Small intestine (tissue), 7 donors: Measurements from ENCODE around the gene COL6A1. TPM values are rescaled to one million over a fixed set of nuclear protein-coding genes. Genes with fewer than 3 reads are reported as not detected.
"Not testable (repeated sequence)": the region's sequence is repeated elsewhere in the genome, so short reads cannot be mapped to it uniquely, and the experiment has no call there.

Source experiments
- DNase-seq, 2 donors: peaks; one replicate each; pipeline versions ENCODE4 v3.0.0 to v3.0.0-alpha.2; 2013
- FAIRE-seq: peaks from 2 replicates; lab custom pipeline; 2012; peaks lifted over from hg19 to GRCh38; lab: Jason Lieb, UNC
- H3K27ac ChIP-seq, 3 donors: one replicate each; pipeline ENCODE4 v1.5.1; 2013; ENCODE audit warnings: low read length in 2 of 3, mild to moderate bottlenecking in 2 of 3, control low read depth in 1 of 3, inconsistent platforms in 1 of 3, low read depth in 1 of 3, moderate library complexity in 1 of 3
- H3K27me3 ChIP-seq, 3 donors: one replicate each; pipeline ENCODE4 v1.6.1; 2013; ENCODE audit warnings: low read length in 3 of 3, inconsistent platforms in 1 of 3; ENCODE audit not compliant: control insufficient read depth in 3 of 3, insufficient read depth in 3 of 3
- H3K36me3 ChIP-seq, 3 donors: one replicate each; pipeline ENCODE4 v1.6.1; 2013; ENCODE audit warnings: low read length in 3 of 3, inconsistent platforms in 1 of 3, low read depth in 1 of 3, mild to moderate bottlenecking in 1 of 3, moderate library complexity in 1 of 3; ENCODE audit not compliant: control insufficient read depth in 3 of 3, insufficient read depth in 2 of 3
- H3K4me1 ChIP-seq, 3 donors: one replicate each; pipeline ENCODE4 v1.6.1; 2013; ENCODE audit warnings: low read length in 2 of 3, inconsistent platforms in 1 of 3, low read depth in 1 of 3, mild to moderate bottlenecking in 1 of 3, moderate library complexity in 1 of 3; ENCODE audit not compliant: control insufficient read depth in 3 of 3, insufficient read depth in 2 of 3
- H3K4me3 ChIP-seq, 3 donors: one replicate each; pipeline ENCODE4 v1.5.1; 2013; ENCODE audit warnings: low read length in 3 of 3, control low read depth in 1 of 3, inconsistent platforms in 1 of 3, low read depth in 1 of 3, mild to moderate bottlenecking in 1 of 3, moderate library complexity in 1 of 3
- H3K9me3 ChIP-seq, 2 donors: one replicate each; pipeline ENCODE4 v1.6.1; 2013; ENCODE audit warnings: low read depth in 1 of 2, low read length in 1 of 2; ENCODE audit not compliant: control insufficient read depth in 2 of 2, insufficient read depth in 1 of 2
- WGBS, 3 donors: extraction: QIAGEN DNeasy Blood & Tissue Kit; methylation state at CpG; one replicate each; pipeline ENCODE4 v1.1.7; 2013; 5-methylcytosine and 5-hydroxymethylcytosine counted together
- polyA plus RNA-seq, 4 donors: library from polyadenylated mRNA; stranded (reverse) in 3 of 4; unstranded in 1 of 4; fragments of 200-250 nt in 3 of 4; fragments of 120-200 nt in 1 of 4; gene quantifications; one replicate each; pipeline versions ENCODE4 v1.2.1 to v1.2.3, GENCODE V29; 2013
- donor health status: healthy with polysubstance abuse.
- donor health status: control.
- donor health status: control.
- donor health status: Bipolar disorder and iron deficiency.
- donor health status: healthy.

Gene COL6A1
- polyA plus RNA-seq, 4 donors = 6.0 to 475 (median 47.7) TPM

- H3K27me3 ChIP-seq = no peaks in the 10 kb centered on the region
- no peak for DNase-seq
These were observed 32.9 kb upstream of the COL6A1 start for GRCh38 chr21:45948576-45949141.

DNA sequence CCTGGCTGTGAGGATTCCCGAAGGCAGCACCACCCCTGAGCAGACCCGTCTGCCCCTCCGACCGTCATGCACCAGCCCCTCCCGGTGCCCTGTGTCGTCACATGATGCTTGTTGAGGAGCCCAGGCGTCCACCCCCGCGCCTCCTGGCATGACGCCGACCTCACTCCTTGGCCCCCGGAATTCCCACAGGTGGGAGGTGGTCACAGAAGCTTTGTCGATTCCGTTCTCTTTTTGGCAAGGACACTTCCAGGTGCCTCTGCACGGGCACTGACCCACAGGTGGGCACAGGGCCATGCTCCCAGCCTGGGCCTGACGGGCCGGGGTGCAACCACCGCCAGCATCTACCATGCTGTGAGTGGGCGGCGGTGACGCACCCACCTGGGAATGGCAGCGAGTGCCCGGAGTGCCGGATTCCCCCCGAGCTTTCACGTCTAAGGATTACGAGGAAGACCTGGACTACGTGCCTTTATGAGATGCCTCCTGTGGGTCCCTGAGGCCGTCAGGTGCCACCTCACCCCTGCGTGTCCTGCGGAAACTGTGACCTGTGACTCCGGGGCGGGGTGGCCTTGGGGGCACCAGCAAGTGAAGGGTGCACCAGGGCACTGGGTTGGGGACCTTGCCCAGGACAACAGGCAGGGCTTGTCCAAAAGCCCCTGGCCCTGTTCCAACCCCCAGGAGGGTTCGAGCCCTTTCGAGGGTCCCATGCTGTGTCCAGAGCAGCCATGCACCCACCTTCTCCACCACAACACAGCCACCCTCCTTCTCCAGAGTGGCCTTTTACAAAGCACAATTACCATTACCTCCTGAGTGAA is 31.4 kb upstream of the COL6A1 start:
- WGBS, 3 donors = 82 to 85% (median 85%) methylated on average over 34 to 35 of the region's 35 CpGs
- Histone ChIP-seq H3K4me3 (no peak overlapping the region), H3K4me1 (no peaks in the 10 kb centered on the region), H3K27me3 (no peaks in the 10 kb centered on the region), H3K27ac (no peak overlapping the region), H3K9me3 (no peaks in the 10 kb centered on the region), H3K36me3 (no peaks in the 10 kb centered on the region)
- DNase-seq (no peak), FAIRE-seq (no peak)

More at GRCh38 chr21:45948576-45949141, 32.9 kb upstream of the COL6A1 start:
- 55 to 68% (median 65%) methylated on average over 28 to 29 of the region's 29 CpGs for WGBS, 3 donors
- FAIRE-seq = no peak
- Histone ChIP-seq H3K36me3 (no peaks in the 10 kb centered on the region), H3K4me3 (no peak overlapping the region), H3K9me3 (no peaks in the 10 kb centered on the region), H3K27ac (no peak overlapping the region), H3K4me1 (no peaks in the 10 kb centered on the region)

- 33 to 43% (median 36%) methylated on average over 19 to 21 of the region's 21 CpGs for WGBS, 3 donors
- no peaks in the 10 kb centered on the region for H3K9me3 ChIP-seq
- no peak overlapping the region for H3K27ac ChIP-seq
- DNase-seq (peak in 1 of 2 donors; percentile 27), FAIRE-seq (no peak)
- H3K36me3 ChIP-seq = no peaks in the 10 kb centered on the region
- no peak overlapping the region for H3K4me3 ChIP-seq
- no peaks in the 10 kb centered on the region for H3K27me3 ChIP-seq
- H3K4me1 ChIP-seq = no peaks in the 10 kb centered on the region
These were observed 30.6 kb upstream of the COL6A1 start for GRCh38 chr21:45950740-45951515.

- Histone ChIP-seq H3K36me3 (no peaks in the 10 kb centered on the region), H3K4me1 (no peaks in the 10 kb centered on the region), H3K4me3 (no peak overlapping the region), H3K27ac (no peak overlapping the region), H3K9me3 (peaks cover 0 to 3% of the 10 kb centered on the region in 2 donors), H3K27me3 (no peaks in the 10 kb centered on the region)
- no peak for DNase-seq
- WGBS, 3 donors = 69 to 77% (median 70%) methylated on average over 14 to 15 of the region's 15 CpGs
- FAIRE-seq = no peak
These were observed 29.9 kb upstream of the COL6A1 start for GRCh38 chr21:45951676-45952075.

GRCh38 chr21:45952527-45952926 is 29.0 kb upstream of the COL6A1 start:
- not testable (repeated sequence) for H3K4me3 ChIP-seq, FAIRE-seq, DNase-seq, H3K9me3 ChIP-seq, H3K36me3 ChIP-seq, H3K27me3 ChIP-seq, H3K27ac ChIP-seq, H3K4me1 ChIP-seq
- WGBS, 3 donors = 72 to 83% (median 81%) methylated on average over 10 of the region's 10 CpGs

DNA sequence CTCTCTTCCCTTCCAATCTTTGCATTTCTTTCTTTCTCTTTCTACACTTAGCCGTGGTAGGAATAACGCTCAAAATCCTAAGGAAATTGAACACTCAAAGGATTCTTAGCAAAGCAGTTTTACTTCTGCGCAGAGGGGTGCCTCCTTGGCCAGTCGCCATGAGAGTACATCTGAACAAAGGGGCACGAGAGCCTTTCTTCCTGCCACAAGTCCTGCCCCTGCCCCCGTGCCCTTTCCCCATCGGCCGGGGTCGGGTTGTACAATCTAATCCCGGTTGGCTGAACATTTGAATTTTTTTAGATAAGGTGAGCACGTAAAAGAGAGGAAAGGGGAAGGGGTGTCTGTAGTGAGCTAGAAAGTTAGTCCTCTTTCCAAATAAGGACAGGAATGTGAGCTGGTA is 28.6 kb upstream of the COL6A1 start:
- Histone ChIP-seq H3K4me1 (no peaks in the 10 kb centered on the region), H3K9me3 (peaks cover 0 to 4% of the 10 kb centered on the region in 2 donors), H3K27ac (no peak overlapping the region), H3K36me3 (no peaks in the 10 kb centered on the region), H3K4me3 (no peak overlapping the region), H3K27me3 (peaks cover 0 to 2% (median 0%) of the 10 kb centered on the region in 3 donors)
- no peak for FAIRE-seq
- no peak for DNase-seq
- 59 to 63% (median 62%) methylated on average over 11 of the region's 11 CpGs for WGBS, 3 donors

- peaks cover 0 to 2% (median 0%) of the 10 kb centered on the region in 3 donors for H3K27me3 ChIP-seq
- peak overlapping the region in 1 of 3 donors; percentile 17 for H3K27ac ChIP-seq
- H3K9me3 ChIP-seq = peaks cover 0 to 4% of the 10 kb centered on the region in 2 donors
- H3K36me3 ChIP-seq = no peaks in the 10 kb centered on the region
- H3K4me3 ChIP-seq = no peak overlapping the region
- H3K4me1 ChIP-seq = peaks cover 0 to 2% (median 0%) of the 10 kb centered on the region in 3 donors
- no peak for FAIRE-seq
- WGBS, 3 donors = 46 to 49% (median 46%) methylated on average over 12 of the region's 12 CpGs
- no peak for DNase-seq
These were observed 27.3 kb upstream of the COL6A1 start for GRCh38 chr21:45954261-45954660.

DNA sequence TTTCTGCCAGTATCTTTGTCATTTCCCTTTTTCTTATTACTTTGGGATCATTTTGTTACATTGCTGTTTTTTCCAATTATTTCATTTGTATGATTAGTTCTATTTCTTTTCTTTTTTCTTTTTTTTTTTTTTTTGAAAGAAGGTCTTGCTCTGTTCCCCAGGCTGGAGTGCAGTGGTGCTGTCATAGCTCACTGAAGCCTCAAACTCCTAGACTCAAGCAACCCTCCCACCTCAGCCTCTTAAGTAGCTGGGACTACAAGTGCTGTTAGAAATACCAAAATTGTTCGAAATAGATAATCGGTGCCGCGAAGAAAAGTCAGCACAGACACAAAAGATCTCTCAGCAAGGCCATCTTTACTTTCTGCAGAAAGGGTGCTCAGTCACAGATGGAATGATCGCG is 26.6 kb upstream of the COL6A1 start:
- no peak for FAIRE-seq
- DNase-seq = no peak
- peaks cover 0 to 2% (median 0%) of the 10 kb centered on the region in 3 donors for H3K4me1 ChIP-seq
- H3K36me3 ChIP-seq = no peaks in the 10 kb centered on the region
- peaks cover 0 to 2% (median 0%) of the 10 kb centered on the region in 3 donors for H3K27me3 ChIP-seq
- peaks cover 0 to 4% of the 10 kb centered on the region in 2 donors for H3K9me3 ChIP-seq
- H3K27ac ChIP-seq = no peak overlapping the region
- H3K4me3 ChIP-seq = no peak overlapping the region
- 92 to 96% (median 95%) methylated on average over 6 of the region's 6 CpGs for WGBS, 3 donors
